Ishikawa (cell line): ENCODE measurements around the gene LOXHD1.

Experiments
- CEBPB ChIP-seq: IDR thresholded peaks from 2 replicates; pipeline ENCODE4 v1.6.1; 2012
- CREB1 ChIP-seq: IDR thresholded peaks from 2 replicates; pipeline ENCODE4 v1.6.1; 2012; ENCODE audit warnings: low read depth
- EGR1 ChIP-seq: IDR thresholded peaks from 2 replicates; pipeline ENCODE4 v1.6.1; 2012
- EP300 ChIP-seq: IDR thresholded peaks from 2 replicates; pipeline ENCODE4 v1.6.1; 2012; ENCODE audit warnings: borderline replicate concordance
- FOXM1 ChIP-seq: IDR thresholded peaks from 2 replicates; pipeline ENCODE4 v1.6.1; 2012; ENCODE audit warnings: low read depth, borderline replicate concordance
- MAX ChIP-seq: IDR thresholded peaks from 2 replicates; pipeline ENCODE4 v1.6.1; 2012
- RAD21 ChIP-seq: IDR thresholded peaks from 2 replicates; pipeline ENCODE4 v1.6.1; 2012; ENCODE audit warnings: low read depth
- TCF12 ChIP-seq: IDR thresholded peaks from 2 replicates; pipeline ENCODE4 v1.6.1; 2012; ENCODE audit warnings: low read depth
- TEAD4 ChIP-seq: IDR thresholded peaks from 2 replicates; pipeline ENCODE4 v1.6.1; 2012
- YY1 ChIP-seq: IDR thresholded peaks from 2 replicates; pipeline ENCODE4 v1.6.1; 2012; ENCODE audit warnings: low read depth
- TF ChIP-seq, protein P1 (sequence below): IDR thresholded peaks from 2 replicates; pipeline ENCODE4 v1.6.1; 2012; ENCODE audit warnings: low read depth, mild to moderate bottlenecking
- TF ChIP-seq, protein P2 (sequence below): IDR thresholded peaks from 2 replicates; pipeline ENCODE4 v1.6.1; 2012

GRCh38 chr18:46559296-46559695 is 97.7 kb downstream of the LOXHD1 start:
- TF ChIP-seq MAX = no peak
- TF ChIP-seq CREB1 = no peak
- TF ChIP-seq EGR1 = no peak
- no peak for TF ChIP-seq FOXM1
- TF ChIP-seq, protein P1, sequence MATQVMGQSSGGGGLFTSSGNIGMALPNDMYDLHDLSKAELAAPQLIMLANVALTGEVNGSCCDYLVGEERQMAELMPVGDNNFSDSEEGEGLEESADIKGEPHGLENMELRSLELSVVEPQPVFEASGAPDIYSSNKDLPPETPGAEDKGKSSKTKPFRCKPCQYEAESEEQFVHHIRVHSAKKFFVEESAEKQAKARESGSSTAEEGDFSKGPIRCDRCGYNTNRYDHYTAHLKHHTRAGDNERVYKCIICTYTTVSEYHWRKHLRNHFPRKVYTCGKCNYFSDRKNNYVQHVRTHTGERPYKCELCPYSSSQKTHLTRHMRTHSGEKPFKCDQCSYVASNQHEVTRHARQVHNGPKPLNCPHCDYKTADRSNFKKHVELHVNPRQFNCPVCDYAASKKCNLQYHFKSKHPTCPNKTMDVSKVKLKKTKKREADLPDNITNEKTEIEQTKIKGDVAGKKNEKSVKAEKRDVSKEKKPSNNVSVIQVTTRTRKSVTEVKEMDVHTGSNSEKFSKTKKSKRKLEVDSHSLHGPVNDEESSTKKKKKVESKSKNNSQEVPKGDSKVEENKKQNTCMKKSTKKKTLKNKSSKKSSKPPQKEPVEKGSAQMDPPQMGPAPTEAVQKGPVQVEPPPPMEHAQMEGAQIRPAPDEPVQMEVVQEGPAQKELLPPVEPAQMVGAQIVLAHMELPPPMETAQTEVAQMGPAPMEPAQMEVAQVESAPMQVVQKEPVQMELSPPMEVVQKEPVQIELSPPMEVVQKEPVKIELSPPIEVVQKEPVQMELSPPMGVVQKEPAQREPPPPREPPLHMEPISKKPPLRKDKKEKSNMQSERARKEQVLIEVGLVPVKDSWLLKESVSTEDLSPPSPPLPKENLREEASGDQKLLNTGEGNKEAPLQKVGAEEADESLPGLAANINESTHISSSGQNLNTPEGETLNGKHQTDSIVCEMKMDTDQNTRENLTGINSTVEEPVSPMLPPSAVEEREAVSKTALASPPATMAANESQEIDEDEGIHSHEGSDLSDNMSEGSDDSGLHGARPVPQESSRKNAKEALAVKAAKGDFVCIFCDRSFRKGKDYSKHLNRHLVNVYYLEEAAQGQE = no peak
- TF ChIP-seq YY1 = no peak
- TF ChIP-seq, protein P2, sequence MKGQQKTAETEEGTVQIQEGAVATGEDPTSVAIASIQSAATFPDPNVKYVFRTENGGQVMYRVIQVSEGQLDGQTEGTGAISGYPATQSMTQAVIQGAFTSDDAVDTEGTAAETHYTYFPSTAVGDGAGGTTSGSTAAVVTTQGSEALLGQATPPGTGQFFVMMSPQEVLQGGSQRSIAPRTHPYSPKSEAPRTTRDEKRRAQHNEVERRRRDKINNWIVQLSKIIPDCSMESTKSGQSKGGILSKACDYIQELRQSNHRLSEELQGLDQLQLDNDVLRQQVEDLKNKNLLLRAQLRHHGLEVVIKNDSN = no peak
- TF ChIP-seq EP300 = no peak
- TF ChIP-seq RAD21 = no peak
- no peak for TF ChIP-seq TEAD4
- no peak for TF ChIP-seq CEBPB
- TF ChIP-seq TCF12 = no peak
